IMR-90 (cell line): Measurements from ENCODE around the gene ASTN2. TPM values are rescaled to one million over a fixed set of nuclear protein-coding genes. Genes with fewer than 3 reads are reported as not detected.

Experiments used
- ATAC-seq: fragments of 200-7000 bp; cut with Tn5 transposase; 2 replicates; pipeline ENCODE4 v1.9.1; 2020; ENCODE audit warnings: low read depth, mild to moderate bottlenecking, moderate library complexity
- BruUV-seq: library from RNA; stranded (reverse); fragments of 400-500 nt; replicated peaks from 2 replicates; lab custom pipeline; 2021; lab: Mats Ljungman, UMichigan
- CTCF ChIA-PET: fragments of 300-600 bp; formaldehyde crosslinking; extraction: SDS; loops from one replicate; lab custom pipeline; 2021; ENCODE audit warnings: antibody characterized with exemption; lab: Yijun Ruan, JAX
- POLR2A ChIA-PET: fragments of 300-600 bp; sonication (Branson Sonifier 250); formaldehyde crosslinking; loops from one replicate; lab custom pipeline; 2022; ENCODE audit warnings: antibody characterized with exemption; ENCODE audit not compliant: unreplicated experiment; lab: Charles Lee
- DNase-seq: peaks from one replicate; pipeline ENCODE4 v3.0.0; 2013
- H2AFZ ChIP-seq: replicated peaks from 2 replicates; pipeline ENCODE3; 2013; ENCODE audit warnings: low read length, mild to moderate bottlenecking; ENCODE audit not compliant: poor library complexity
- H2AK5ac ChIP-seq: 2 replicates; pipeline ENCODE4 v1.6.1; 2013; ENCODE audit warnings: low read depth, low read length, inconsistent platforms
- H2AK9ac ChIP-seq: replicated peaks from 2 replicates; pipeline ENCODE3; 2013; ENCODE audit warnings: mild to moderate bottlenecking, low read depth, low read length, moderate library complexity; ENCODE audit not compliant: poor library complexity
- H2BK120ac ChIP-seq: 2 replicates; pipeline ENCODE4 v1.6.1; 2013; ENCODE audit warnings: low read depth, low read length, inconsistent platforms
- H2BK15ac ChIP-seq: 3 replicates; pipeline ENCODE4 v1.6.1; 2013; ENCODE audit warnings: low read depth, low read length, inconsistent platforms
- H2BK20ac ChIP-seq: 2 replicates; pipeline ENCODE4 v1.6.1; 2013; ENCODE audit warnings: low read depth, mild to moderate bottlenecking, inconsistent platforms, low read length, moderate library complexity
- H2BK5ac ChIP-seq: 2 replicates; pipeline ENCODE4 v1.6.1; 2013; ENCODE audit warnings: mild to moderate bottlenecking, low read depth, low read length, inconsistent platforms; ENCODE audit not compliant: poor library complexity, severe bottlenecking
- H3K14ac ChIP-seq: replicated peaks from 2 replicates; pipeline ENCODE4 v1.6.1; 2013; ENCODE audit warnings: low read depth, low read length, inconsistent platforms
- H3K18ac ChIP-seq: 2 replicates; pipeline ENCODE4 v1.6.1; 2013; ENCODE audit warnings: low read depth, low read length, control low read depth
- H3K23ac ChIP-seq: 2 replicates; pipeline ENCODE4 v1.6.1; 2013; ENCODE audit warnings: low read depth, low read length, inconsistent platforms
- H3K27ac ChIP-seq: 2 replicates; pipeline ENCODE4 v1.5.1; 2013; ENCODE audit warnings: mild to moderate bottlenecking, control low read depth, low read length; ENCODE audit not compliant: insufficient read depth
- H3K27me3 ChIP-seq: 2 replicates; pipeline ENCODE4 v1.6.1; 2013; ENCODE audit warnings: low read length; ENCODE audit not compliant: control insufficient read depth, insufficient read depth
- H3K36me3 ChIP-seq: 2 replicates; pipeline ENCODE4 v1.6.1; 2013; ENCODE audit warnings: low read length, mixed read lengths; ENCODE audit not compliant: control insufficient read depth, insufficient read depth
- H3K4ac ChIP-seq: 2 replicates; pipeline ENCODE4 v1.6.1; 2013; ENCODE audit warnings: low read depth, low read length, inconsistent platforms
- H3K4me1 ChIP-seq: 2 replicates; pipeline ENCODE4 v1.6.1; 2013; ENCODE audit warnings: low read length, mixed read lengths; ENCODE audit not compliant: control insufficient read depth, insufficient read depth
- H3K4me2 ChIP-seq: 2 replicates; pipeline ENCODE4 v1.6.1; 2013; ENCODE audit warnings: low read depth, mild to moderate bottlenecking, control low read depth, low read length, moderate library complexity
- H3K4me3 ChIP-seq: 2 replicates; pipeline ENCODE4 v1.5.1; 2013; ENCODE audit warnings: low read depth, mild to moderate bottlenecking, control low read depth, low read length, moderate library complexity; ENCODE audit not compliant: insufficient read depth
- H3K56ac ChIP-seq: 2 replicates; pipeline ENCODE4 v1.6.1; 2013; ENCODE audit warnings: low read length, inconsistent platforms; ENCODE audit not compliant: insufficient read depth; ENCODE audit errors: extremely low read depth
- H3K79me1 ChIP-seq, 2 experiments: 2 replicates each; pipeline ENCODE4 v1.6.1; 2013; ENCODE audit warnings: low read length in 2 of 2, inconsistent platforms in 1 of 2, low read depth in 1 of 2
- H3K9ac ChIP-seq: 2 replicates; pipeline ENCODE4 v1.6.1; 2013; ENCODE audit warnings: low read depth, low read length, control low read depth
- H3K9me1 ChIP-seq: 2 replicates; pipeline ENCODE4 v1.6.1; 2013; ENCODE audit warnings: low read length, inconsistent platforms; ENCODE audit not compliant: insufficient read depth
- H3K9me3 ChIP-seq: 2 replicates; pipeline ENCODE4 v1.6.1; 2013; ENCODE audit warnings: low read length; ENCODE audit not compliant: control insufficient read depth, insufficient read depth
- H4K20me1 ChIP-seq: 2 replicates; pipeline ENCODE4 v1.6.1; 2013; ENCODE audit warnings: low read length, inconsistent platforms; ENCODE audit not compliant: insufficient read depth
- H4K5ac ChIP-seq: 2 replicates; pipeline ENCODE4 v1.6.1; 2013; ENCODE audit warnings: mild to moderate bottlenecking, low read depth, low read length, control low read depth
- H4K8ac ChIP-seq, 2 experiments: 2 replicates each; pipeline ENCODE4 v1.6.1; 2013; ENCODE audit warnings: low read depth in 2 of 2, low read length in 2 of 2, control low read depth in 1 of 2, inconsistent platforms in 1 of 2
- H4K91ac ChIP-seq: 2 replicates; pipeline ENCODE4 v1.6.1; 2013; ENCODE audit warnings: low read depth, low read length, inconsistent platforms; ENCODE audit not compliant: insufficient read depth
- MAZ ChIP-seq: IDR thresholded peaks from 2 replicates; pipeline ENCODE4 v1.6.1; 2012; ENCODE audit warnings: low read depth, mild to moderate bottlenecking, low read length, improper control_type of control experiment, moderate library complexity, borderline replicate concordance
- NFE2L2 ChIP-seq: fragments of 150-350 bp; IDR thresholded peaks from 2 replicates; pipeline ENCODE4 v1.6.1; 2016; ENCODE audit warnings: low read depth, mild to moderate bottlenecking, low read length
- WGBS, 2 experiments: methylation state at CpG; one replicate each; pipeline versions ENCODE4 v1.1.5 to v1.1.7; 2013; ENCODE audit warnings: missing lambda C conversion rate in 2 of 2; ENCODE audit not compliant: insufficient read length in 1 of 2; ENCODE audit errors: extremely low coverage in 2 of 2; 5-methylcytosine and 5-hydroxymethylcytosine counted together
- dilution Hi-C: fragments of 300-500 bp; cut with HindIII; formaldehyde crosslinking; loops from one replicate; pipeline ENCODE4 v1.14.3; 2018; ENCODE audit warnings: low sequenced_read_pairs; ENCODE audit not compliant: unreplicated experiment
- in situ Hi-C: fragments of 300-500 bp; cut with MboI; formaldehyde crosslinking; loops from 3 replicates; pipeline ENCODE4 v1.14.3; 2019; ENCODE audit warnings: low sequenced_read_pairs, inconsistent platforms, mixed read lengths
- intact Hi-C: fragments of 100-400 bp; cut with micrococcal nuclease; formaldehyde crosslinking; loops from 2 replicates; pipeline ENCODE4 v1.10.0; 2022
- polyA plus RNA-seq, 3 experiments: library from polyadenylated mRNA; depleted of rRNA; stranded (reverse); fragments of >200 nt; gene quantifications; 2 replicates each; pipeline ENCODE4 v1.2.3, GENCODE V29; 2012; ENCODE audit warnings: low replicate concordance in 1 of 3
- total RNA-seq: library from RNA; depleted of rRNA; stranded (reverse); fragments of >200 nt; gene quantifications from 2 replicates; pipeline ENCODE4 v1.2.3, GENCODE V29; 2012

The ASTN2 gene
- total and polyA plus RNA-seq, 2 of the 4 experiments (the other 2 are of a cell fraction): 3.8 to 6.8 TPM

- ChIA-PET POLR2A (no interaction called here), CTCF (no interaction called here)
- TF ChIP-seq MAZ (no peak), NFE2L2 (peak; percentile 69)
- H2AK9ac ChIP-seq: no peak overlapping the region
- no peak overlapping the region for H3K27ac ChIP-seq
- no peaks in the 10 kb centered on the region for H3K36me3 ChIP-seq
- no peak overlapping the region for H3K18ac ChIP-seq
- no TSS peak for BruUV-seq
- intact Hi-C loops: no loop called here
- no peaks in the 10 kb centered on the region for H3K9me1 ChIP-seq
- H3K14ac ChIP-seq: no peak overlapping the region
- H3K9ac ChIP-seq: no peak overlapping the region
- no CpG with 5 or more reads among the region's 1 CpG for WGBS, 2 experiments
- no peak overlapping the region for H3K4ac ChIP-seq
- H4K5ac ChIP-seq: no peak overlapping the region
- no peak overlapping the region for H3K4me3 ChIP-seq
- no peaks in the 10 kb centered on the region for H3K79me1 ChIP-seq
- no peaks in the 10 kb centered on the region for H3K9me3 ChIP-seq
- no peak overlapping the region for H3K4me2 ChIP-seq
- no peak overlapping the region for H3K23ac ChIP-seq
- ATAC-seq (no peak), DNase-seq (no peak)
- H3K27me3 ChIP-seq: no peaks in the 10 kb centered on the region
- H4K91ac ChIP-seq: no peak overlapping the region
- no peak overlapping the region for H2BK120ac ChIP-seq
- dilution Hi-C loops: no loop called here
- H2BK15ac ChIP-seq: no peak overlapping the region
- no peaks in the 10 kb centered on the region for H4K20me1 ChIP-seq
- H3K4me1 ChIP-seq: peaks cover 2% of the 10 kb centered on the region; the same call in 1 of the 2 replicates
- in situ Hi-C loops: no loop called here
- no peak overlapping the region for H2AK5ac ChIP-seq
- H4K8ac ChIP-seq: no peak overlapping the region
- H2BK5ac ChIP-seq: no peak overlapping the region
- no peak overlapping the region for H2AFZ ChIP-seq
- no peak overlapping the region for H3K56ac ChIP-seq
- no peak overlapping the region for H2BK20ac ChIP-seq
Measured at GRCh38 chr9:117096138-117096537, 318.7 kb downstream of the ASTN2 start.
